ENCODE data around the gene CTH.

DNA sequence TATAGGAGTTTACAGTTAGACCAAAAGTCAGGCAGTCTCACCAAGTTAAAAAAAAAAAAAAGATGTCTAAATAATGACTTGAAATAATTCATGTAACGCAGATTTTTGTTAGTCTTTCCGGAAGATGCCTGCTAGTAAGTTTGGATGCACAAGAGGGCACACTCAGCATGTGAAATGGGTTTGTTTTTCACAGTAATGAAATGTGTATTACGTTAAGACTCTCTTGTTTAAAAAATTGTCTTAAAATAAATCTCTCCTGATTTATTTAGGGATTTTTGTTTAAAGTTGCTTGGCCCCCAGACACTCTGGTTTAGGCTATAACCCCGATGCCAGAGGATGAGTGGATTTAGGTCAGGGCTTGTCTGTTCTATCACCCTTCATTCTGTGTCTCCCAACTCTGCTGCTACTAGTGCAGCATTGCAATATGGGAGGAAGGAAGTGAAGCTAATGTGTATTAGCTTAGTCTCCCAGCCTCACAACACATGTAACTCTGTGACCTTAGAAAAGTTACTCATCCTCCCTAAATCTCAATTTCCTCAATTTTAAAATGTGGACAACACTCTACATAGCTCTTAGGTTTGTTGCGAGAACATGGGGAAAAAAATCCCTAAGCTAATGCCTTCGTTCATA lies 25.7 kb downstream of the CTH start:
- TF ChIP-seq POLR2A (IDR thresholded peaks at IDR 0.05; ENCODE audit: low read depth, low read length): no peak
- TF ChIP-seq POLR2AphosphoS5 (IDR thresholded peaks at IDR 0.05; ENCODE audit: low read depth, low read length): no peak
- TF ChIP-seq TAF1 (IDR thresholded peaks at IDR 0.05; ENCODE audit: borderline replicate concordance, low read depth, low read length): no peak

All from GM12892 (cell line).